ENCODE data around the gene FAH.

DNA sequence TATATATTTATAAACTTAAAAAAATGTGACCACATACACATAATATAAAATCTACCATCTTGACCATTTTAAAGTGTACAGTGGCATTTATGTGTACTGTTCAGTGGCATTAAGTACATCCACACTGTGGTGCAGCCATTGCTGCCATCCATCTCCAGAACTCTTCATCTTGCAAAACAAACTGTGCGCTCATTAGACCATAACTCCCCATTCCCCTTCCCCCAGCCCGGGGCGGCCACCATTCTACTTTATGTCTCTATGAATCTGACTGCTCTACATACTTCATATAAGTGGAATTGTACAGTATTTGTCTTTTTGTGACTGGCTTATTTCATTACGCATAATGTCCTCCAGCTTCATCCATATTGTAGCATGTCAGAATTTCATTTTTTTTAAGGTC lies 51.4 kb downstream of the FAH start:
- TF ChIP-seq GATA2 (IDR thresholded peaks at IDR 0.05; ENCODE audit: low read depth, low read length): no peak
- no peak for TF ChIP-seq GATA3 (IDR thresholded peaks at IDR 0.05; ENCODE audit: low read depth, low read length)

Measured in SH-SY5Y (cell line).